Kasumi-1 (cell line): ENCODE results near the gene SLC25A47.
A peak's percentile ranks its signal among the peaks of the same experiment; 100 is the strongest.
"Not testable (repeated sequence)": the region's sequence is repeated elsewhere in the genome, so short reads cannot be mapped to it uniquely, and the experiment has no call there.

Experiments used
- DNase-seq, 2 experiments: peaks; one replicate each; lab custom pipeline; 2025; lab: John Stamatoyannopoulos, UW

SLC25A47 gene

GRCh38 chr14:100305324-100306100, 17.6 kb upstream of the SLC25A47 start:
- peak; percentile 37 to 56 for DNase-seq

- peak; percentile 79 to 85 for DNase-seq
These were observed 16.8 kb upstream of the SLC25A47 start, which contains the start of gene SLC25A29 for GRCh38 chr14:100306101-100306997. Gene SLC25A29, minus strand, starts transcription at chr14:100306444. Its CDS starts 212 bp downstream, at chr14:100306232.

GRCh38 chr14:100306998-100307765, 16.0 kb upstream of the SLC25A47 start:
- peak; percentile 19 to 33 for DNase-seq

- no peak for DNase-seq
These were observed 15.2 kb upstream of the SLC25A47 start for GRCh38 chr14:100307766-100308426.

GRCh38 chr14:100308427-100308792, 14.7 kb upstream of the SLC25A47 start:
- not testable (repeated sequence) for DNase-seq

GRCh38 chr14:100309028-100309737, 14.0 kb upstream of the SLC25A47 start:
- peak; percentile 46 to 60 for DNase-seq

- peak; percentile 30 to 69 for DNase-seq
These were observed 10.8 kb upstream of the SLC25A47 start for GRCh38 chr14:100312110-100312876.

- no peak for DNase-seq
These were observed 10.2 kb upstream of the SLC25A47 start for GRCh38 chr14:100312877-100313400.

- no peak for DNase-seq
These were observed 9.5 kb upstream of the SLC25A47 start for GRCh38 chr14:100313464-100314230.

GRCh38 chr14:100314724-100315123, 8.4 kb upstream of the SLC25A47 start:
- no peak for DNase-seq

GRCh38 chr14:100317389-100317788, 5.8 kb upstream of the SLC25A47 start:
- DNase-seq, result no peak

- no peak for DNase-seq
These were observed 5.0 kb upstream of the SLC25A47 start for GRCh38 chr14:100317912-100318808.

- DNase-seq, result no peak
These were observed 2.8 kb upstream of the SLC25A47 start for GRCh38 chr14:100320157-100320856.

GRCh38 chr14:100321473-100322137, 1.5 kb upstream of the SLC25A47 start:
- no peak for DNase-seq

GRCh38 chr14:100322138-100322957, 791 bp upstream of the SLC25A47 start:
- DNase-seq, result no peak

GRCh38 chr14:100323942-100324307, 786 bp downstream of the SLC25A47 start:
- no peak for DNase-seq
